Adrenal gland (tissue), 5 donors: ENCODE results near the gene ATP1B3.

Source experiments
- POLR2A ChIP-seq, 2 donors: fragments of 450-650 bp; IDR thresholded peaks; one replicate each; pipeline ENCODE4 v1.6.1; 2017; ENCODE audit warnings: antibody characterized with exemption in 2 of 2, mild to moderate bottlenecking in 2 of 2, moderate library complexity in 1 of 2
- TF ChIP-seq, protein P1 (sequence below), 6 experiments: fragments of 450-650 bp in 4 of 6; fragments of 200-600 bp in 2 of 6; sonication (generic) in 1 of 6; IDR thresholded peaks; 1 replicate in 5 of 6; 2 replicates in 1 of 6; pipeline versions ENCODE4 v1.5.1 to v1.8.0; 2016 to 2021; ENCODE audit warnings: antibody characterized with exemption in 6 of 6, mild to moderate bottlenecking in 2 of 6, moderate library complexity in 1 of 6
- donor health status: DM: no; HTN: no; CAD: no.

DNA sequence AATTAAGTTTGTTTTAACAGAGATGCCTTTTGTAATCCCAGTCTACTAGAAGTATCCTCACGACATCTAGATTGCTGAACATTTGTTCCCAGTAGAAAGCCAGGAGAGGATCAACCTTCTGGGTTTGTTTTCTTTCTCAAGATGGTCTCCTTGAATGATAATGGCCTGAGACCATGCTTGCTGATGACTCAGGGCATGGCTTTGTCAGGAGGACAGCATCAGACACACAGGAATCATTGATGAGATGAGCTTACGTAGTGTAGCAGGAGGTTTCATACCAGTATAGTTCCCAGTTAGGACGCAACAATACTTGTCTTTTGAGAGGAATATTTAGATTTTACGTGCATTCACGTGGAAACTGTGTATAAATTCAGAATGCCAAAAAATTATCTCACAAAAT lies 38.6 kb downstream of the ATP1B3 start:
- TF ChIP-seq, protein P1, sequence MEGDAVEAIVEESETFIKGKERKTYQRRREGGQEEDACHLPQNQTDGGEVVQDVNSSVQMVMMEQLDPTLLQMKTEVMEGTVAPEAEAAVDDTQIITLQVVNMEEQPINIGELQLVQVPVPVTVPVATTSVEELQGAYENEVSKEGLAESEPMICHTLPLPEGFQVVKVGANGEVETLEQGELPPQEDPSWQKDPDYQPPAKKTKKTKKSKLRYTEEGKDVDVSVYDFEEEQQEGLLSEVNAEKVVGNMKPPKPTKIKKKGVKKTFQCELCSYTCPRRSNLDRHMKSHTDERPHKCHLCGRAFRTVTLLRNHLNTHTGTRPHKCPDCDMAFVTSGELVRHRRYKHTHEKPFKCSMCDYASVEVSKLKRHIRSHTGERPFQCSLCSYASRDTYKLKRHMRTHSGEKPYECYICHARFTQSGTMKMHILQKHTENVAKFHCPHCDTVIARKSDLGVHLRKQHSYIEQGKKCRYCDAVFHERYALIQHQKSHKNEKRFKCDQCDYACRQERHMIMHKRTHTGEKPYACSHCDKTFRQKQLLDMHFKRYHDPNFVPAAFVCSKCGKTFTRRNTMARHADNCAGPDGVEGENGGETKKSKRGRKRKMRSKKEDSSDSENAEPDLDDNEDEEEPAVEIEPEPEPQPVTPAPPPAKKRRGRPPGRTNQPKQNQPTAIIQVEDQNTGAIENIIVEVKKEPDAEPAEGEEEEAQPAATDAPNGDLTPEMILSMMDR (IDR thresholded peaks at IDR 0.05) = no peak
- no peak for TF ChIP-seq POLR2A (IDR thresholded peaks at IDR 0.05)
